Stimulated activated CD4-positive, alpha-beta T cell treated with anti-CD3 and anti-CD28 coated beads, Interleukin-2, amount 100 ng/mL, for 4 hours (primary cell): ENCODE data around the gene GPR42.

Source experiments
- DNase-seq: peaks from one replicate; pipeline ENCODE4 v3.0.0-alpha.2; 2020; ENCODE audit warnings: low read depth

The GPR42 gene

DNA sequence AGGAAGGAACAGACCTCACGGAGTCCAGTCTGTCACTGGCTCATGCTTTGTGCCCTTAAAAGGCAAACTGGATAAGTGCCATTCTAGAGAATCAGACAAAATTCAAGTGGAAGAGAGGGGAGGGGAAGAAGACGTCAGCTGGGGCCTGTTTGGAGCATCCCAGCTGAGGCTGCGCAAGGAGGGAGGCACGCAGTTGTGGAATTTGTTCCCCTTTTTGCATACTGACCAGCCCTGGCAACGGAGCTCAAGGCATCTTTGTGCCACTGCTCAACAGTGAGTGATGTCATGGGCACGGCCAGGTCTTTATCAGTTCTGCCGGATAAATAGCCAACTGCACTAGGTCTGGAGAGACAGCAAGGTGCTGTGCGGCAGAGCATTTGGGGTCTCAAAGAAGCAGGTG lies at the start of gene GPR42:
Gene GPR42, plus strand, starts transcription at position 347 of the 400 bp plus-strand sequence. CDS start 292 bp downstream, outside the sequence.
- no peak for DNase-seq

DNA sequence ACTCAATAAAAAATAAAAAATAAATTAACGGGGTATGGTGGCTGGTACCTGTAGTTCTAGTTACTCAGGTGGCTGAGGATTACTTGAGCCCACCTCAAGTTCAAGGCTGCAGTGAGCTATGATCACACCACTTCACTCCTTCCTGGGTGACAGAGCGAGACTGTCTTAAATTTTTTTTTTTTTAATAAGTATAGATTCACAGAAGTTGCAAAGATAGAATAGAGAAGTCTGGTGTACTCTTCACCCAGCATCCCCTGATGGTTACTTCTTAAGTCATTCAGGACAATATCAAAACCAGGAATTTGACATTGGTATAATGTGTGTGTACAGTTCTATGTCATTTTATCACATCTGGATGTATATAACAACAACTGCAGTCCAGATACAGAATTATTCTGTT lies 49.6 kb upstream of the GPR42 start:
- no peak for DNase-seq

DNA sequence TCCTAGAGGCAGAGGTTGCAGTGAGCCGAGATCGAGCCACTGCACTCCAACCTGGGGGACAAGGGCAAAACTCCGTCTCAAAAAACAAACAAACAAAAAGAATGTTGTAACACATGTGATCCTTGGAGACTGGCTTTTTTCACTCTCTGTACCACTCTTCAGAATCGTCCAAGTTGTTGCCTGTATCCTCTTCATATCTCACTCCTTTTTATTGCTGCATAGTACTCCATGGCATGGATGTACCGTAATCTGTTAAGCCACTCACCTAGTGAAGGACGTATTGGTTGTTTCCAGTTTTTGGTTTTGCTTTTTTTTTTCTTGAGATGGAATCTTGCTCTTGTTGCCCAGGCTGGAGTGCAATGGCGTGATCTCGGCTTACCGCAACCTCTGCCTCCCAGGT lies 48.9 kb upstream of the GPR42 start:
- DNase-seq = no peak

GRCh38 chr19:35327642-35328041 lies 43.2 kb upstream of the GPR42 start:
- no peak for DNase-seq

- DNase-seq = no peak
These were observed 42.0 kb upstream of the GPR42 start, which contains the start of gene CD22 for GRCh38 chr19:35328851-35329285. Gene CD22, plus strand, starts transcription at chr19:35329187. Its CDS starts 2,854 bp downstream, at chr19:35332041.

DNA sequence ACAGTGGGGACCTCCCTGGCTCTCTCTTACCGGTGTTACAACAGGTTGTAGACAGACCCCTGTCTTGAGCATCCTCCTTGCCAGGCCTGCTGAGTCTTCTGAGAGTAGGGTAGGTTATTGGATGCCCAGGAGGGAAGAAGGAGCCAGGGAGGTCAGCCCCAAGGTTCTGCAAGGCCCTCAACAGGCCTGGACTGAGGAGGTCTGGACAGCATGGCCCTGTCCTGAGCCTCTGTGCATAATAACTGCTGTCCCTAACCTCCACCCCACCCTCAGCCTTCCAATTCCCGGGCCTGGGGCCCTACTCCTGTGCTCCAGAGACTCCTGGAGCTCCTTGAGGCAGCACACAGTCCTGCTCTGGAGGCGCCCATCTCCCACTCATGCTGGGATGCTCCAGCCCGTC lies 41.5 kb upstream of the GPR42 start:
- no peak for DNase-seq

DNA sequence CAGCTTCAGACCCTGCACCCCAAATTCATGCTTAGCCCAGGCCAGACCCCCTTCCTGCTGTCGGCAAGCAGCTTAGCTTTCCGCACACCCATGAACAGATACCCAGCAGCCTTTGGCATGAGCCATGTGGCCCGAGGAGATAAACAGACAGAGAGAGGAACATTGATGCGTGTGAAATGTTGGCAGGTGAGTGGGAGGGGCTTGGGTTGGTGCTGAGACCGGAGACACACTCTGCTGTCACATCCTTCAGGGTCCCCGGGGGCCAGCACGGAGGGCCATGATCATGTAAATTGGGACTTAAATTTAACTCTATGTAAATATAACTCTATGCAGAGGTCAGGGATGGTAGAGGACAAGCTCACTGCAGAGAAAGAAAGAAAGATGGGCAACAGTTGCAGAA lies 40.4 kb upstream of the GPR42 start:
- no peak for DNase-seq

DNA sequence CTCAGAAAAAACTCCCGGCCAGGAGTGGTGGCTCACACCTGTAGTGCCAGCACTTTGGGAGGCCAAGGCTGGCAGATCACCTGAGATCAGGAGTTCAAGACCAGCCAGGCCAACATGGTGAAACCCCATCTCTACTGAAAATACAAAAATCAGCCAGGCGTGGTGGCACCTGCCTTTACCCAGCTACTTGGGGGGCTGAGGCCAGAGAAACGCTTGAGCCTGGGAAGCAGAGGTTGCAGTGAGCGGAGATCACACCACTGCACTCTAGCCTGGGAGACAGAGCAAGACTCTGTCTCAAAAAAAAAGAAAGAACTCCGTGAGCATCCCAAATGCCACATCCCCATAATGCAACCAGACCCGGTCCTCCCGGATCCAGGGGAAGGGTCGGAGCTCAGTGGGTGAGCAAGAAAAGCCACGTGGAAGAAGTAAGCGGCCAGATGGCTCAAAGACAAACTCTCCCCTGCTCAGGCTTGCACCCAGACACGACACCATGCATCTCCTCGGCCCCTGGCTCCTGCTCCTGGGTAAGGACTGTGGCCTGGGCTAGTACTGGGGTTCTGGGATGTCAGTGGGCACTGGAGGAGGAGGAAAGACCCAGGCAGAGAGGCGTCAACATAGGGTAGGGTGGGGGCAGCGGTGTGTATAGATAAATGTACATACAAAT lies 39.2 kb upstream of the GPR42 start:
- DNase-seq = no peak

DNA sequence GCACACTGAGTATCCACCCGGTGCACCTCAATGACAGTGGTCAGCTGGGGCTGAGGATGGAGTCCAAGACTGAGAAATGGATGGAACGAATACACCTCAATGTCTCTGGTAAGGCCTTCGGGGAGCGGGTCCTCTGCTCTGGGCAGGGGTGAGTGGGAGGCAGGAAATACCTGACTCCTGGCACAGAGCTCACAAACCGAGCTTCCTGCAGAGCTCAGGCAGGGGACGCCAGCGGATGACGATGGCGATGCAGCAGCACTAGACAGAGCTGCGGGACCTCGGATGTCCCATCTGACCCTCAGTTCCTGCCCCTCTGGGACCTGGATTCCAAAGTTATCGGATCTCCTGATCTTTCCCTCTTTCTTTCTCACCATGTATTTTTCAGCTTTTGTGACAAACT lies 38.1 kb upstream of the GPR42 start:
- no peak for DNase-seq

- DNase-seq = no peak
These were observed 36.6 kb upstream of the GPR42 start for GRCh38 chr19:35334144-35334753.

DNA sequence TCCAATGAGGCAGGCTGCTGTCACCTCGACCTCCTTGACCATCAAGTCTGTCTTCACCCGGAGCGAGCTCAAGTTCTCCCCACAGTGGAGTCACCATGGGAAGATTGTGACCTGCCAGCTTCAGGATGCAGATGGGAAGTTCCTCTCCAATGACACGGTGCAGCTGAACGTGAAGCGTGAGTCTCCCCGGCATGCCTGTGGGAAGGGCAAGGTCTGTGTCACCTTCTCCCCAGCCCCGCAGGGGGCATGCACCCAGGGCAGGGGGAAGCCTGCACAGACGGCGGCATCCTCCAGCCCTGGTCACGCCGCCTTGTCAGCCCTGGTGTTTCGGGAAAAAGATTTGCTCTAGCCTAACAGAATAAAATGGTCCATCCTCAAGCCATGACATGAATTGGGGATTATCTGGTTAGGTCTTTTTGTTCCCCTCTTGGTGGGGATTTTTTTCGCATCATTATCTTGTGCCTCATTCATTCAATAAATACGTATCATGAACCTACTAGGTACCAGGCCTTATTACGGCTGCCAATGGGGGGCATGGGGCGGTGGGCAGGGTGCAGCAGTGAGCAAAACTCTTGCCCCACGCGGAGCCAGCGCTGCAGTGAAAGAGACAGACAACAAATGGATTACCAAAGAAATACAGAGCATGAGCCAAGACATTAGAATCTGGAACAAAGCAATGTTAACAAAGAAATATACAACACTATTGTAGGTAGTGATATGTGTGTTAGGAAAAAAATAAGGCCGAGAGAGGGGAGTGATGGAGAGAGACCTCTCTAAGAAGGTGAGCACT lies 34.5 kb upstream of the GPR42 start:
- DNase-seq = no peak

- no peak for DNase-seq
These were observed 33.5 kb upstream of the GPR42 start for GRCh38 chr19:35337097-35337983.

GRCh38 chr19:35337984-35338296 lies 32.9 kb upstream of the GPR42 start:
- no peak for DNase-seq

GRCh38 chr19:35340431-35340830 lies 30.4 kb upstream of the GPR42 start:
- no peak for DNase-seq

- no peak for DNase-seq
These were observed 29.9 kb upstream of the GPR42 start for GRCh38 chr19:35341006-35341405.

- DNase-seq = no peak
These were observed 29.2 kb upstream of the GPR42 start for GRCh38 chr19:35341565-35342225.

GRCh38 chr19:35342430-35342829 lies 28.4 kb upstream of the GPR42 start:
- DNase-seq = no peak

DNA sequence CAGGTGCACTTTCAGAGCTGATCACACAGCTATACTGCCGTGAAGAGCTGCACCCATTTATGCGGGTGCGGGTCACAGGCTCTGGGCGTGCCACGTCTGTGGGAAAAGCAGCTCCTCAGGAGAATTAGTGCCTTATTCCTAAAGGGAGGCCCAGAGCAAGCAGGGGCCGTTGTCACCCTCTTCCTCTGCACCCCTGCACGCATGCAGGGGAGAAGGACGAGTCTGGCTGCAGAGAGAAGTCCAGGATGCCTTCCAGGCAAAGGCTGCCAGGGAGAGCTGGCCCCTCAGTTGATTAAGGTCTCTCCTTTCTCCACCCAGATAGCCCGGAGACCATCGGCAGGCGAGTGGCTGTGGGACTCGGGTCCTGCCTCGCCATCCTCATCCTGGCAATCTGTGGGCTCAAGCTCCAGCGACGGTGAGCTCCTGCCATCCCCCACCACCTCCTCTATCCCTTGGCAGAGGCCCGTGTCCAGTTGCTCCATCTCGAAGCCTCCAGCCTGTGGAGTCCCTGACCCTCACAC lies 26.3 kb upstream of the GPR42 start:
- DNase-seq = no peak

GRCh38 chr19:35345671-35346111 lies 25.2 kb upstream of the GPR42 start:
- no peak for DNase-seq

GRCh38 chr19:35346193-35347052 lies 24.4 kb upstream of the GPR42 start:
- DNase-seq = peak; percentile 64
